ENCODE results near the gene CEMIP. TPM values are rescaled to one million over a fixed set of nuclear protein-coding genes. Genes with fewer than 3 reads are reported as not detected.

The CEMIP gene
- total RNA-seq, 2 experiments from 2014 or later: not detected

- no peak overlapping the region for H3K4me3 ChIP-seq (ENCODE audit: low read length)
- TF ChIP-seq, protein P1, sequence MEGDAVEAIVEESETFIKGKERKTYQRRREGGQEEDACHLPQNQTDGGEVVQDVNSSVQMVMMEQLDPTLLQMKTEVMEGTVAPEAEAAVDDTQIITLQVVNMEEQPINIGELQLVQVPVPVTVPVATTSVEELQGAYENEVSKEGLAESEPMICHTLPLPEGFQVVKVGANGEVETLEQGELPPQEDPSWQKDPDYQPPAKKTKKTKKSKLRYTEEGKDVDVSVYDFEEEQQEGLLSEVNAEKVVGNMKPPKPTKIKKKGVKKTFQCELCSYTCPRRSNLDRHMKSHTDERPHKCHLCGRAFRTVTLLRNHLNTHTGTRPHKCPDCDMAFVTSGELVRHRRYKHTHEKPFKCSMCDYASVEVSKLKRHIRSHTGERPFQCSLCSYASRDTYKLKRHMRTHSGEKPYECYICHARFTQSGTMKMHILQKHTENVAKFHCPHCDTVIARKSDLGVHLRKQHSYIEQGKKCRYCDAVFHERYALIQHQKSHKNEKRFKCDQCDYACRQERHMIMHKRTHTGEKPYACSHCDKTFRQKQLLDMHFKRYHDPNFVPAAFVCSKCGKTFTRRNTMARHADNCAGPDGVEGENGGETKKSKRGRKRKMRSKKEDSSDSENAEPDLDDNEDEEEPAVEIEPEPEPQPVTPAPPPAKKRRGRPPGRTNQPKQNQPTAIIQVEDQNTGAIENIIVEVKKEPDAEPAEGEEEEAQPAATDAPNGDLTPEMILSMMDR (IDR thresholded peaks at IDR 0.05): no peak
- no peaks in the 10 kb centered on the region for H3K36me3 ChIP-seq (ENCODE audit: insufficient read depth, low read length)
- ATAC-seq (ENCODE audit: poor library complexity): no peak
- H3K27me3 ChIP-seq (ENCODE audit: control insufficient read depth in 1 of 2, insufficient read depth in 2 of 2, low read length in 2 of 2): no peaks in the 10 kb centered on the region
- no peaks in the 10 kb centered on the region for H3K9me3 ChIP-seq (ENCODE audit: control insufficient read depth in 1 of 2, insufficient read depth in 1 of 2, low read length in 2 of 2)
- intact Hi-C loops (cut with DNase I, micrococcal nuclease): no loop called here
- no peak for DNase-seq
- Mint-ChIP-seq H3K4me3 (no peak overlapping the region), H3K36me3 (ENCODE audit: low read depth) (no peaks in the 10 kb centered on the region), H3K27ac (no peak overlapping the region), H3K27me3 (no peaks in the 10 kb centered on the region), H3K9me3 (no peaks in the 10 kb centered on the region), H3K4me1 (ENCODE audit: low read depth) (no peaks in the 10 kb centered on the region)
- no peaks in the 10 kb centered on the region for H3K4me1 ChIP-seq (ENCODE audit: insufficient read depth, low read length)
- POLR2A ChIA-PET: no interaction called here
- H3K27ac ChIP-seq (ENCODE audit: low read depth in 1 of 2, low read length in 2 of 2): no peak overlapping the region
- CTCF ChIA-PET: interaction anchor here (1.2 kb wide), 1 partner anchor 10 kb away, joined by 3 read pairs; no protein-coding TSS in a partner anchor
Observed at GRCh38 chr15:80878242-80878866, 99.2 kb downstream of the CEMIP start.

DNA sequence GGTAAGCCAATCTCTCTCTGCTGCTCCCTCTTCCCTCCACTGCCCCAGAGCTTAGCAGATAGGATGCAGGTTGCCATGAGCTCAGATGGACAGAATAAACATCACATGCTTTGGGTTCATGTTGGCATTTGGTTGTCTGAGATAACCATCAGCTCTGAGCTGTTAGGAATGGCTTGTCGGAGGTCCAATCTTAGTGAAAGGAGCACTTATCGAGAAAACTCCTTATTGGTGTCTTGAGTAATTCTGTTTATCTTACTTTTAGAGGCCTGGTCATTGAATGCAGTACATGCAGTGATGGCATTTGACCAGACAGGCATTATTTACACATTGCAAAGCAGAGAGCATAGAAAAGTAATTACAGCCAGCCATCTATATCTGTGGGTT is 99.7 kb downstream of the CEMIP start:
- DNase-seq: no peak
- H3K4me1 ChIP-seq (ENCODE audit: insufficient read depth, low read length): no peaks in the 10 kb centered on the region
- no peak overlapping the region for H3K27ac ChIP-seq (ENCODE audit: low read depth in 1 of 2, low read length in 2 of 2)
- H3K27me3 ChIP-seq (ENCODE audit: control insufficient read depth in 1 of 2, insufficient read depth in 2 of 2, low read length in 2 of 2): no peaks in the 10 kb centered on the region
- ChIA-PET POLR2A (no interaction called here), CTCF (interaction anchor here (1.2 kb wide), 1 partner anchor 9 kb away, joined by 3 read pairs; no protein-coding TSS in a partner anchor)
- ATAC-seq (ENCODE audit: poor library complexity): no peak
- Mint-ChIP-seq H3K4me3 (no peak overlapping the region), H3K4me1 (ENCODE audit: low read depth) (no peaks in the 10 kb centered on the region), H3K27ac (no peak overlapping the region), H3K9me3 (no peaks in the 10 kb centered on the region), H3K36me3 (ENCODE audit: low read depth) (no peaks in the 10 kb centered on the region), H3K27me3 (no peaks in the 10 kb centered on the region)
- H3K36me3 ChIP-seq (ENCODE audit: insufficient read depth, low read length): no peaks in the 10 kb centered on the region
- intact Hi-C loops (cut with DNase I, micrococcal nuclease): no loop called here
- H3K9me3 ChIP-seq (ENCODE audit: control insufficient read depth in 1 of 2, insufficient read depth in 1 of 2, low read length in 2 of 2): no peaks in the 10 kb centered on the region
- no peak overlapping the region for H3K4me3 ChIP-seq (ENCODE audit: low read length)
- TF ChIP-seq, protein P1 (IDR thresholded peaks at IDR 0.05): no peak

DNA sequence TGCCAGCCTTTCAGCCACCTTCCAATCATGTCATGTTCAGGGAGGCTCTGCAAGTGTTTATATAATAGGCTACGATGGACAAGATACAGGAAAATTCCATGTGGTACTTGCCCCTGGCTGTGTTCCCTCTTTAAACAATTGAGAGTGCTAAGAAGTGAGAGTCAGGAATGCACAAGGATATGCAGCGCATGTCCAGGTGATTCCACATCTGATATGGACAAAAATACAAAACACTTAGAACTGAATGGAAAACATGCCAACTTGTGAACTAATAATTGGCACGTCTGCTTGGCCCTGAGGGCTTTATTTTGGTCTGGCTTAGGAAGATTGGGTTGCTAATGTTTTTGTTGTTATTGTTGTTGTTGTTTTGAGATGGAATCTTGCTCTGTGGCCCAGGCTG is 100.9 kb downstream of the CEMIP start:
- H3K4me1 Mint-ChIP-seq (ENCODE audit: low read depth): no peaks in the 10 kb centered on the region
- H3K4me1 ChIP-seq (ENCODE audit: insufficient read depth, low read length): no peaks in the 10 kb centered on the region
- ChIA-PET POLR2A (no interaction called here), CTCF (no interaction called here)
- DNase-seq: no peak
- H3K27ac Mint-ChIP-seq: no peak overlapping the region
- no peaks in the 10 kb centered on the region for H3K27me3 Mint-ChIP-seq
- no peak for ATAC-seq (ENCODE audit: poor library complexity)
- no peaks in the 10 kb centered on the region for H3K27me3 ChIP-seq (ENCODE audit: control insufficient read depth in 1 of 2, insufficient read depth in 2 of 2, low read length in 2 of 2)
- no peaks in the 10 kb centered on the region for H3K9me3 ChIP-seq (ENCODE audit: control insufficient read depth in 1 of 2, insufficient read depth in 1 of 2, low read length in 2 of 2)
- TF ChIP-seq, protein P1 (IDR thresholded peaks at IDR 0.05): no peak
- no peak overlapping the region for H3K27ac ChIP-seq (ENCODE audit: low read depth in 1 of 2, low read length in 2 of 2)
- H3K9me3 Mint-ChIP-seq: no peaks in the 10 kb centered on the region
- intact Hi-C loops (cut with DNase I, micrococcal nuclease): no loop called here
- H3K36me3 ChIP-seq (ENCODE audit: insufficient read depth, low read length): no peaks in the 10 kb centered on the region
- H3K4me3 ChIP-seq (ENCODE audit: low read length): no peak overlapping the region
- no peaks in the 10 kb centered on the region for H3K36me3 Mint-ChIP-seq (ENCODE audit: low read depth)
- H3K4me3 Mint-ChIP-seq: no peak overlapping the region
